HepG2 (cell line): Measurements from ENCODE around the gene GNG7. TPM values are rescaled to one million over a fixed set of nuclear protein-coding genes. Genes with fewer than 3 reads are reported as not detected.

ENCODE experiments used
- CTCF ChIP-seq: sonication (generic); formaldehyde crosslinking; IDR thresholded peaks from 2 replicates; pipeline ENCODE4 v1.5.0; 2020; ENCODE audit warnings: mild to moderate bottlenecking, missing genetic modification reagents, moderate library complexity
- HOMEZ ChIP-seq: IDR thresholded peaks from 2 replicates; pipeline ENCODE4 v1.6.1; 2016; ENCODE audit warnings: low read depth
- MIER3 ChIP-seq: IDR thresholded peaks from 2 replicates; pipeline ENCODE4 v1.6.1; 2016; ENCODE audit warnings: missing compliant biosample characterization, borderline replicate concordance
- MXD3 ChIP-seq: IDR thresholded peaks from 2 replicates; pipeline ENCODE4 v1.6.1; 2016; ENCODE audit warnings: mild to moderate bottlenecking, missing biosample characterization, missing genetic modification reagents
- POGZ ChIP-seq: sonication (generic); formaldehyde crosslinking; IDR thresholded peaks from 2 replicates; pipeline ENCODE4 v1.4.0; 2020; ENCODE audit warnings: mild to moderate bottlenecking, missing genetic modification reagents
- RFX5 ChIP-seq: IDR thresholded peaks from 2 replicates; pipeline ENCODE4 v1.6.1; 2011; ENCODE audit warnings: low read depth, low read length, improper control_type of control experiment
- SRSF4 ChIP-seq: fragments of 200-400 bp; formaldehyde crosslinking; IDR thresholded peaks from one replicate; pipeline ENCODE4 v1.6.1; 2018; ENCODE audit warnings: mild to moderate bottlenecking, low read depth, low read length, moderate library complexity; ENCODE audit not compliant: poor library complexity, severe bottlenecking
- TARDBP ChIP-seq: sonication (generic); formaldehyde crosslinking; IDR thresholded peaks from 2 replicates; pipeline ENCODE4 v1.8.0; 2022; ENCODE audit warnings: mild to moderate bottlenecking, missing genetic modification reagents
- ZIK1 ChIP-seq: sonication (generic); formaldehyde crosslinking; IDR thresholded peaks from 2 replicates; pipeline ENCODE4 v1.5.0; 2020; ENCODE audit warnings: mild to moderate bottlenecking, low read depth, missing genetic modification reagents, borderline replicate concordance
- ZNF552 ChIP-seq: sonication (generic); formaldehyde crosslinking; IDR thresholded peaks from 2 replicates; pipeline ENCODE4 v1.9.0; 2022; ENCODE audit warnings: missing genetic modification reagents, mild to moderate bottlenecking, borderline replicate concordance
- ZNF616 ChIP-seq: sonication (generic); formaldehyde crosslinking; IDR thresholded peaks from 2 replicates; pipeline ENCODE4 v1.5.0; 2020; ENCODE audit warnings: low read depth, mild to moderate bottlenecking, missing genetic modification reagents
- ZNF644 ChIP-seq: IDR thresholded peaks from 2 replicates; pipeline ENCODE4 v1.6.1; 2016; ENCODE audit warnings: low read depth
- ZNF883 ChIP-seq: sonication (generic); formaldehyde crosslinking; IDR thresholded peaks from 2 replicates; pipeline ENCODE4 v1.5.1; 2020; ENCODE audit warnings: mild to moderate bottlenecking, missing genetic modification reagents; ENCODE audit errors: not compliant biosample characterization
- polyA plus RNA-seq, 8 experiments: library from polyadenylated mRNA; depleted of rRNA in 3 of 8; stranded (reverse) in 7 of 8; unstranded in 1 of 8; fragments of >200 nt; fragmentation: Illumina TruSeq in 4 of 8; extraction: Trizol in 4 of 8; gene quantifications; 2 replicates each; pipeline versions ENCODE4 v1.2.1 to v1.2.3, GENCODE V29; 2011 to 2016; ENCODE audit warnings: low read depth in 4 of 8, missing spikeins in 1 of 8, mixed read lengths in 1 of 8; ENCODE audit not compliant: insufficient read depth in 1 of 8
- total RNA-seq, 5 experiments: library from RNA; depleted of rRNA; stranded (reverse); fragments of >200 nt; fragmentation: Illumina TruSeq; extraction: Trizol; gene quantifications; 2 replicates each; pipeline ENCODE4 v1.2.3, GENCODE V29; 2016; ENCODE audit warnings: low read depth in 1 of 5
- TF ChIP-seq, protein P1 (sequence below): sonication (generic); formaldehyde crosslinking; conservative IDR thresholded peaks from 2 replicates; pipeline ENCODE4 v1.4.0; 2020; ENCODE audit warnings: mild to moderate bottlenecking, missing genetic modification reagents, moderate library complexity
- TF ChIP-seq, protein P2 (sequence below): IDR thresholded peaks from 2 replicates; pipeline ENCODE4 v1.6.1; 2012; ENCODE audit warnings: low read depth, low read length, improper control_type of control experiment
- TF ChIP-seq, protein P3 (sequence below): IDR thresholded peaks from 2 replicates; pipeline ENCODE4 v1.6.1; 2016; ENCODE audit warnings: missing genetic modification reagents, missing compliant biosample characterization

Gene GNG7
- total and polyA plus RNA-seq, 2 of the 13 experiments (the other 11 are each of a cell fraction or from before 2014, with no cell fraction given) = 1.4 to 3.3 TPM

DNA sequence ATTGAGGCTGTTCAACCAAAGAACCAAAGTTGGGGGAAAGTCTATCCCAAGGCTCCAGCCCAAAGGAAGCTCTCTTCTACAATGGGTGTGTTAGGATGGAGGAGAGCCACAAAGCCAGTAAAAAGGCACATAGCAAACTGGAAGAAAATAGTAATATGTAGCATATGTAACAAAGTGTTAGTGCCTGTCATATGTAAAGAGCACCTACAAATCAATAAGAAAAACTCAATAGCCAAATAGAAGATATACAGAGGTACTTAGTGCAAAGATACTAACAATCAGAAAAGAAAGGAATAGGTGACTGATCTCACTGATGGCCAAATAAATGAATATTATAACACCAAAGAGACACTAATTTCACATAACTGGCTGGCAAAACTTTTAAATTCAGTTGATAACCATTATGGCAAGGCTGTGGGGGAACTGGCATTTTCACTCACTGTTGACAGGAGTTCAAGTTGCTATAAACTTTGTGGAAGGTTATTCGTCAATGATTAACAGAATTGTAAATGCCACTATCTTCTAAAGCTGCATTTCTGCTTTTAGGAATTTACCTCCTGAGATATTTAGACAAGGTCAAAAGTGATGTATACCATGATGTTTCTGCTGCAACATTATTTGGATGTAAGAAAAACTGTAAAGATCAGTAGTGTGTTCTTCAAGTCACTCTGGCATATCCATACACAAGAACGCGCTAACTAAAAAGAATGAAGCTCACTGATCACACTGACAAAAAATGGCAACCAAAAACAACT is 110.8 kb downstream of the GNG7 start (continued):
- TF ChIP-seq, protein P1, sequence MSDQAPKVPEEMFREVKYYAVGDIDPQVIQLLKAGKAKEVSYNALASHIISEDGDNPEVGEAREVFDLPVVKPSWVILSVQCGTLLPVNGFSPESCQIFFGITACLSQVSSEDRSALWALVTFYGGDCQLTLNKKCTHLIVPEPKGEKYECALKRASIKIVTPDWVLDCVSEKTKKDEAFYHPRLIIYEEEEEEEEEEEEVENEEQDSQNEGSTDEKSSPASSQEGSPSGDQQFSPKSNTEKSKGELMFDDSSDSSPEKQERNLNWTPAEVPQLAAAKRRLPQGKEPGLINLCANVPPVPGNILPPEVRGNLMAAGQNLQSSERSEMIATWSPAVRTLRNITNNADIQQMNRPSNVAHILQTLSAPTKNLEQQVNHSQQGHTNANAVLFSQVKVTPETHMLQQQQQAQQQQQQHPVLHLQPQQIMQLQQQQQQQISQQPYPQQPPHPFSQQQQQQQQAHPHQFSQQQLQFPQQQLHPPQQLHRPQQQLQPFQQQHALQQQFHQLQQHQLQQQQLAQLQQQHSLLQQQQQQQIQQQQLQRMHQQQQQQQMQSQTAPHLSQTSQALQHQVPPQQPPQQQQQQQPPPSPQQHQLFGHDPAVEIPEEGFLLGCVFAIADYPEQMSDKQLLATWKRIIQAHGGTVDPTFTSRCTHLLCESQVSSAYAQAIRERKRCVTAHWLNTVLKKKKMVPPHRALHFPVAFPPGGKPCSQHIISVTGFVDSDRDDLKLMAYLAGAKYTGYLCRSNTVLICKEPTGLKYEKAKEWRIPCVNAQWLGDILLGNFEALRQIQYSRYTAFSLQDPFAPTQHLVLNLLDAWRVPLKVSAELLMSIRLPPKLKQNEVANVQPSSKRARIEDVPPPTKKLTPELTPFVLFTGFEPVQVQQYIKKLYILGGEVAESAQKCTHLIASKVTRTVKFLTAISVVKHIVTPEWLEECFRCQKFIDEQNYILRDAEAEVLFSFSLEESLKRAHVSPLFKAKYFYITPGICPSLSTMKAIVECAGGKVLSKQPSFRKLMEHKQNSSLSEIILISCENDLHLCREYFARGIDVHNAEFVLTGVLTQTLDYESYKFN = peak; percentile 86
- TF ChIP-seq HOMEZ (CRISPR knock-in tag) (no peak), CTCF (no peak), SRSF4 (no peak), ZNF644 (CRISPR knock-in tag) (0 out of 2 replicates have a peak, but pooled peaks have one; percentile 31), MXD3 (CRISPR knock-in tag) (no peak), POGZ (CRISPR knock-in tag) (no peak), RFX5 (no peak), TARDBP (CRISPR knock-in tag) (peak; percentile 21; the same call in 1 of the 2 replicates), ZNF883 (CRISPR knock-in tag) (no peak), ZNF616 (CRISPR knock-in tag) (no peak), ZNF552 (CRISPR knock-in tag) (no peak), MIER3 (CRISPR knock-in tag) (0 out of 2 replicates have a peak, but pooled peaks have one; percentile 9), ZIK1 (CRISPR knock-in tag) (no peak)
- TF ChIP-seq, protein P2, sequence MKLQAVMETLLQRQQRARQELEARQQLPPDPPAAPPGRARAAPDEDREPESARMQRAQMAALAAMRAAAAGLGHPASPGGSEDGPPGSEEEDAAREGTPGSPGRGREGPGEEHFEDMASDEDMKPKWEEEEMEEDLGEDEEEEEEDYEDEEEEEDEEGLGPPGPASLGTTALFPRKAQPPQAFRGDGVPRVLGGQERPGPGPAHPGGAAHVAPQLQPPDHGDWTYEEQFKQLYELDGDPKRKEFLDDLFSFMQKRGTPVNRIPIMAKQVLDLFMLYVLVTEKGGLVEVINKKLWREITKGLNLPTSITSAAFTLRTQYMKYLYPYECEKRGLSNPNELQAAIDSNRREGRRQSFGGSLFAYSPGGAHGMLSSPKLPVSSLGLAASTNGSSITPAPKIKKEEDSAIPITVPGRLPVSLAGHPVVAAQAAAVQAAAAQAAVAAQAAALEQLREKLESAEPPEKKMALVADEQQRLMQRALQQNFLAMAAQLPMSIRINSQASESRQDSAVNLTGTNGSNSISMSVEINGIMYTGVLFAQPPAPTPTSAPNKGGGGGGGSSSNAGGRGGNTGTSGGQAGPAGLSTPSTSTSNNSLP = peak; percentile 78
- TF ChIP-seq, protein P3, sequence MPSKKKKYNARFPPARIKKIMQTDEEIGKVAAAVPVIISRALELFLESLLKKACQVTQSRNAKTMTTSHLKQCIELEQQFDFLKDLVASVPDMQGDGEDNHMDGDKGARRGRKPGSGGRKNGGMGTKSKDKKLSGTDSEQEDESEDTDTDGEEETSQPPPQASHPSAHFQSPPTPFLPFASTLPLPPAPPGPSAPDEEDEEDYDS (CRISPR knock-in tag) = no peak
